ENCODE measurements around the gene RAB26. TPM values are rescaled to one million over a fixed set of nuclear protein-coding genes. Genes with fewer than 3 reads are reported as not detected.
"Not testable (repeated sequence)": the region's sequence is repeated elsewhere in the genome, so short reads cannot be mapped to it uniquely, and the experiment has no call there.

The RAB26 gene
- 0.51 and 2.0 TPM in 2 replicates for total RNA-seq
- 0.43 and 1.3 TPM in 2 replicates for polyA plus RNA-seq
- polyA plus RNA-seq (2012), result 0.65 and 2.1 TPM in 2 replicates
- polyA minus RNA-seq (ENCODE audit: low replicate concordance), result 0.94 and 8.3 TPM in 2 replicates

GRCh38 chr16:2147981-2148671, at the start of gene RAB26:
Gene RAB26 (plus strand): TSS chr16:2148625. CDS start chr16:2148784, 159 bp downstream.
- peaks cover 37% of the 10 kb centered on the region for H3K4me1 ChIP-seq (ENCODE audit: control insufficient read depth, extremely low read depth, insufficient read depth, low read length)
- H3K4me3 ChIP-seq (replicated peaks in 1 of 4; ENCODE audit: control extremely low read depth in 1 of 4, insufficient read depth in 1 of 4, low read depth in 3 of 4, low read length in 4 of 4), result peak within 1 kb of the TSS; percentile 10 to 53 (median 28)
- H3K9me3 ChIP-seq (ENCODE audit: control insufficient read depth, insufficient read depth, low read depth, low read length), result no peaks in the 10 kb centered on the region
- TF ChIP-seq EZH2 (IDR thresholded peaks at IDR 0.05; ENCODE audit: low read length, missing control alignments) (no peak), CTCF (conservative IDR thresholded peaks at IDR 0.05 in 1 of 2, IDR thresholded peaks at IDR 0.05 in 1 of 2; ENCODE audit: low read depth in 1 of 2, low read length in 2 of 2) (no peak)
- peaks cover 26% of the 10 kb centered on the region for H3K79me2 ChIP-seq (ENCODE audit: control insufficient read depth, insufficient read depth, low read length)
- no peak within 1 kb of the TSS for H2AFZ ChIP-seq (ENCODE audit: low read length)
- H3K27me3 ChIP-seq (ENCODE audit: control insufficient read depth, insufficient read depth, low read length), result no peaks in the 10 kb centered on the region
- H3K36me3 ChIP-seq (ENCODE audit: control insufficient read depth, insufficient read depth, low read length), result peaks cover 16% of the 10 kb centered on the region
- H3K4me2 ChIP-seq (ENCODE audit: extremely low read depth, insufficient read depth, low read length), result peak within 1 kb of the TSS; percentile 78
- peaks cover 3% of the 10 kb centered on the region for H4K20me1 ChIP-seq (ENCODE audit: control insufficient read depth, extremely low read depth, insufficient read depth, low read length)
- no peak within 1 kb of the TSS for H3K27ac ChIP-seq (ENCODE audit: insufficient read depth, low read length)
- peak within 1 kb of the TSS; percentile 16 for H3K9ac ChIP-seq (ENCODE audit: insufficient read depth, low read length)
- peak; percentile 44 to 52 for DNase-seq (ENCODE audit: low read depth in 2 of 2)

- not testable (repeated sequence) for H3K4me3 ChIP-seq (replicated peaks in 1 of 4; ENCODE audit: control extremely low read depth in 1 of 4, insufficient read depth in 1 of 4, low read depth in 3 of 4, low read length in 4 of 4); H3K4me2 ChIP-seq (ENCODE audit: extremely low read depth, insufficient read depth, low read length); H3K9me3 ChIP-seq (ENCODE audit: control insufficient read depth, insufficient read depth, low read depth, low read length); DNase-seq (ENCODE audit: low read depth in 2 of 2); H3K4me1 ChIP-seq (ENCODE audit: control insufficient read depth, extremely low read depth, insufficient read depth, low read length); H4K20me1 ChIP-seq (ENCODE audit: control insufficient read depth, extremely low read depth, insufficient read depth, low read length); H3K9ac ChIP-seq (ENCODE audit: insufficient read depth, low read length); H3K79me2 ChIP-seq (ENCODE audit: control insufficient read depth, insufficient read depth, low read length); H3K27ac ChIP-seq (ENCODE audit: insufficient read depth, low read length); H2AFZ ChIP-seq (ENCODE audit: low read length); H3K27me3 ChIP-seq (ENCODE audit: control insufficient read depth, insufficient read depth, low read length)
- peaks cover 12% of the 10 kb centered on the region for H3K36me3 ChIP-seq (ENCODE audit: control insufficient read depth, insufficient read depth, low read length)
Observed at GRCh38 chr16:2101581-2101980, 46.8 kb upstream of the RAB26 start.

- Histone ChIP-seq H4K20me1 (ENCODE audit: control insufficient read depth, extremely low read depth, insufficient read depth, low read length) (no peaks in the 10 kb centered on the region), H3K4me1 (ENCODE audit: control insufficient read depth, extremely low read depth, insufficient read depth, low read length) (no peaks in the 10 kb centered on the region), H3K4me2 (ENCODE audit: extremely low read depth, insufficient read depth, low read length) (no peak overlapping the region), H3K36me3 (ENCODE audit: control insufficient read depth, insufficient read depth, low read length) (peaks cover 7% of the 10 kb centered on the region), H3K27me3 (ENCODE audit: control insufficient read depth, insufficient read depth, low read length) (no peaks in the 10 kb centered on the region), H3K9me3 (ENCODE audit: control insufficient read depth, insufficient read depth, low read depth, low read length) (no peaks in the 10 kb centered on the region), H2AFZ (ENCODE audit: low read length) (no peak overlapping the region), H3K4me3 (replicated peaks in 1 of 4; ENCODE audit: control extremely low read depth in 1 of 4, insufficient read depth in 1 of 4, low read depth in 3 of 4, low read length in 4 of 4) (no peak overlapping the region), H3K79me2 (ENCODE audit: control insufficient read depth, insufficient read depth, low read length) (no peaks in the 10 kb centered on the region), H3K9ac (ENCODE audit: insufficient read depth, low read length) (no peak overlapping the region), H3K27ac (ENCODE audit: insufficient read depth, low read length) (no peak overlapping the region)
- TF ChIP-seq CTCF (conservative IDR thresholded peaks at IDR 0.05 in 1 of 2, IDR thresholded peaks at IDR 0.05 in 1 of 2; ENCODE audit: low read depth in 1 of 2, low read length in 2 of 2), result no peak
- DNase-seq (ENCODE audit: low read depth in 2 of 2), result no peak
Observed at GRCh38 chr16:2102471-2102870, 46.0 kb upstream of the RAB26 start.

- not testable (repeated sequence) for H4K20me1 ChIP-seq (ENCODE audit: control insufficient read depth, extremely low read depth, insufficient read depth, low read length); H3K9me3 ChIP-seq (ENCODE audit: control insufficient read depth, insufficient read depth, low read depth, low read length); H3K27ac ChIP-seq (ENCODE audit: insufficient read depth, low read length); H3K27me3 ChIP-seq (ENCODE audit: control insufficient read depth, insufficient read depth, low read length); H2AFZ ChIP-seq (ENCODE audit: low read length); H3K4me1 ChIP-seq (ENCODE audit: control insufficient read depth, extremely low read depth, insufficient read depth, low read length); H3K79me2 ChIP-seq (ENCODE audit: control insufficient read depth, insufficient read depth, low read length); H3K9ac ChIP-seq (ENCODE audit: insufficient read depth, low read length); DNase-seq (ENCODE audit: low read depth in 2 of 2); H3K4me3 ChIP-seq (replicated peaks in 1 of 4; ENCODE audit: control extremely low read depth in 1 of 4, insufficient read depth in 1 of 4, low read depth in 3 of 4, low read length in 4 of 4); H3K4me2 ChIP-seq (ENCODE audit: extremely low read depth, insufficient read depth, low read length)
- peaks cover 15% of the 10 kb centered on the region for H3K36me3 ChIP-seq (ENCODE audit: control insufficient read depth, insufficient read depth, low read length)
Observed at GRCh38 chr16:2104464-2104863, 44.0 kb upstream of the RAB26 start.

- H2AFZ ChIP-seq (ENCODE audit: low read length); H3K79me2 ChIP-seq (ENCODE audit: control insufficient read depth, insufficient read depth, low read length); H3K9me3 ChIP-seq (ENCODE audit: control insufficient read depth, insufficient read depth, low read depth, low read length); DNase-seq (ENCODE audit: low read depth in 2 of 2); H3K4me3 ChIP-seq (replicated peaks in 1 of 4; ENCODE audit: control extremely low read depth in 1 of 4, insufficient read depth in 1 of 4, low read depth in 3 of 4, low read length in 4 of 4); H3K4me2 ChIP-seq (ENCODE audit: extremely low read depth, insufficient read depth, low read length); H4K20me1 ChIP-seq (ENCODE audit: control insufficient read depth, extremely low read depth, insufficient read depth, low read length); H3K9ac ChIP-seq (ENCODE audit: insufficient read depth, low read length); H3K27ac ChIP-seq (ENCODE audit: insufficient read depth, low read length); H3K27me3 ChIP-seq (ENCODE audit: control insufficient read depth, insufficient read depth, low read length); H3K4me1 ChIP-seq (ENCODE audit: control insufficient read depth, extremely low read depth, insufficient read depth, low read length): not testable (repeated sequence)
- peaks cover 16% of the 10 kb centered on the region for H3K36me3 ChIP-seq (ENCODE audit: control insufficient read depth, insufficient read depth, low read length)
Observed at GRCh38 chr16:2105291-2105690, 43.1 kb upstream of the RAB26 start.
